ENCODE measurements around the gene HEXD. TPM values are rescaled to one million over a fixed set of nuclear protein-coding genes. Genes with fewer than 3 reads are reported as not detected.

Gene HEXD
- total RNA-seq, 1 donor = 9.4 TPM

- TF ChIP-seq CTCF (IDR thresholded peaks at IDR 0.05; ENCODE audit: insufficient read depth, low read length) = no peak
- no peak for DNase-seq (ENCODE audit: low read depth)
- no peak overlapping the region for H3K4me3 ChIP-seq (ENCODE audit: low read depth, low read length)
Measured at GRCh38 chr17:82442643-82443464, 24.7 kb downstream of the HEXD start.

GRCh38 chr17:82443465-82444283, 25.5 kb downstream of the HEXD start:
- no peak overlapping the region for H3K4me3 ChIP-seq (ENCODE audit: low read depth, low read length)
- DNase-seq (ENCODE audit: low read depth) = peak; percentile 23
- TF ChIP-seq CTCF (IDR thresholded peaks at IDR 0.05; ENCODE audit: insufficient read depth, low read length) = no peak

- no peak for TF ChIP-seq CTCF (IDR thresholded peaks at IDR 0.05; ENCODE audit: insufficient read depth, low read length)
- DNase-seq (ENCODE audit: low read depth) = no peak
- H3K4me3 ChIP-seq (ENCODE audit: low read depth, low read length) = no peak overlapping the region
Measured at GRCh38 chr17:82444284-82444893, 26.2 kb downstream of the HEXD start.

- H3K4me3 ChIP-seq (ENCODE audit: low read depth, low read length) = no peak overlapping the region
- DNase-seq (ENCODE audit: low read depth) = no peak
- no peak for TF ChIP-seq CTCF (IDR thresholded peaks at IDR 0.05; ENCODE audit: insufficient read depth, low read length)
Measured at GRCh38 chr17:82444941-82445521, 26.9 kb downstream of the HEXD start.

GRCh38 chr17:82445542-82445941, 27.4 kb downstream of the HEXD start:
- TF ChIP-seq CTCF (IDR thresholded peaks at IDR 0.05; ENCODE audit: insufficient read depth, low read length) = no peak
- DNase-seq (ENCODE audit: low read depth) = no peak
- no peak overlapping the region for H3K4me3 ChIP-seq (ENCODE audit: low read depth, low read length)

GRCh38 chr17:82446124-82446523, 28.0 kb downstream of the HEXD start:
- no peak for TF ChIP-seq CTCF (IDR thresholded peaks at IDR 0.05; ENCODE audit: insufficient read depth, low read length)
- DNase-seq (ENCODE audit: low read depth) = no peak
- no peak overlapping the region for H3K4me3 ChIP-seq (ENCODE audit: low read depth, low read length)
